Activated T-helper 2 cell treated with anti-CD3 and anti-CD28 coated beads, Interferon-gamma antibody, Interleukin-2, Interleukin-4, amounts not matched to agents 10 μg/mL and 5 μg/mL and 100 μg/mL, durations not matched to agents 14 hours and 24 hours and 36 hours (primary cell): Measurements from ENCODE around the gene LIPT1. TPM values are rescaled to one million over a fixed set of nuclear protein-coding genes. Genes with fewer than 3 reads are reported as not detected.

ENCODE experiments used
- DNase-seq: peaks from one replicate; pipeline ENCODE4 v3.0.0; 2021; ENCODE audit warnings: low spot score
- H3K27ac Mint-ChIP-seq: one replicate; pipeline ENCODE4 v1.8.0; 2021; ENCODE audit warnings: mixed read lengths
- H3K27me3 Mint-ChIP-seq: one replicate; pipeline ENCODE4 v1.8.0; 2021; ENCODE audit warnings: low read depth, mixed read lengths
- H3K36me3 Mint-ChIP-seq: one replicate; pipeline ENCODE4 v1.8.0; 2021; ENCODE audit warnings: low read depth, mixed read lengths
- H3K4me1 Mint-ChIP-seq: one replicate; pipeline ENCODE4 v1.8.0; 2021; ENCODE audit warnings: low read depth, mixed read lengths
- H3K4me3 Mint-ChIP-seq: one replicate; pipeline ENCODE4 v1.8.0; 2021; ENCODE audit warnings: low read depth, mild to moderate bottlenecking, moderate library complexity, mixed read lengths
- H3K9me3 Mint-ChIP-seq: one replicate; pipeline ENCODE4 v1.8.0; 2021; ENCODE audit warnings: mixed read lengths
- intact Hi-C: fragments of 100-400 bp; cut with micrococcal nuclease; formaldehyde crosslinking; loops from one replicate; pipeline ENCODE4 v1.15.1; 2023
- total RNA-seq: library from RNA; stranded (reverse); gene quantifications from 2 replicates; pipeline ENCODE4 v1.2.3, GENCODE V29; 2022

Gene LIPT1
- total RNA-seq, 1 donor from 2014 or later = 3.5 TPM

DNA sequence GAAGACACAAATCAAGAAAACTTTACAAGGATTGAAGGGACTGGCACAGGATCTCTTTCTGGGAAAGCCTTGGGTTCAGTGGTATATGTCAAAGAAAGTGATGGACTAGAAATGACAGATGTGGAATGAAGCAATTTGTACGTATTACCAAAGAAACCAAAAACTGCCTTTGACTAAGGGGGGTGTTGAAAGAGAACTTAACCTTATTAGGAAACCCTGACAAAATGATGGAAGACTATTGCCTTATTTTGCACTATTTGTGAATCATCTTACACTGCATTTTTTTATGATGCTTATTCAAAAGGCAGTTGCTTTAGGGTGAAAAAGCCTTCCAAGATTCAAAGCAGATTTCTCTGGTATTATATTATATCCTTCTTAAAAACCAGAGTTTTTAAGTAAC is 4.1 kb upstream of the LIPT1 start:
- H3K4me3 Mint-ChIP-seq = no peak overlapping the region

DNA sequence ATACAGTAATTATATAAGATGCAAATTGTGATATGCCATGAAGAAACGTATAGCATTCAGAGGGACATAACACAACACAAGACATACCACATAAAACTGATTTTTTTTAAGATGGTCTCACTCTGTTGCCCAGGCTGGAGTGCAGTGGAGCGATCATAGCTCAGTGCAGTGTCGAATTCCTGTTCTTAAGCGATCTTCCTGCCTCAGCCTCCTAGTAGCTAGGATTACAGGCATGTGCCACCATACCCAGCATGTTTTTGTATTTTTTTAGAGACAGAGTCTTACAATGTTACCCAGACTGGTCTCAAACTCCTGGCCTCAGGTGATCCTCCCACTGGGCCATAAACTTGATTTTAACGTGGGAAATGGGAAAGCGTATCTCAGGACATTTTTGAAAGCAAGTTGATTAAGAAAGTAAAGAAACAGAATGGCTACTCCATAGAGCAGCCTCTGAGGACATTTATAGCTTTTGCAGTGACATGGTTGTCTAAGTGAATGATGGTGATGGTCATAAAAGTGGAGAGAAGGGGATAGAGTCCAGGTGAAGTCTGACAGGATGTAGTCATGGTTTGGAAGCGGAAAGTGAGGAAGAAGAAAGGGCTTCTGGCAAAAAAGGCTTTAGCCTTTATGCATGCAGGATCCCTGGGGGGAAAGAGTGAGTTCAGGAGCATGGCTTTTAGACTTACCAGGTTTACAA is 2.4 kb upstream of the LIPT1 start:
- Mint-ChIP-seq H3K27ac (no peak overlapping the region), H3K4me3 (no peak overlapping the region), H3K4me1 (peaks cover 22% of the 10 kb centered on the region), H3K9me3 (no peaks in the 10 kb centered on the region), H3K36me3 (peaks cover 6% of the 10 kb centered on the region), H3K27me3 (no peaks in the 10 kb centered on the region)
- intact Hi-C loops = loop anchor here (10.0 kb wide), 5 partner anchors 318 to 1412 kb away; partner anchors contain the start of genes PDCL3 and REV1
- no peak for DNase-seq

More for the DNA sequence above, 4.1 kb upstream of the LIPT1 start:
- H3K4me1 Mint-ChIP-seq = peaks cover 14% of the 10 kb centered on the region
- no peaks in the 10 kb centered on the region for H3K9me3 Mint-ChIP-seq
- peaks cover 3% of the 10 kb centered on the region for H3K36me3 Mint-ChIP-seq
- DNase-seq = no peak
- intact Hi-C loops = loop anchor here (10.0 kb wide), 5 partner anchors 316 to 1414 kb away; partner anchors contain the start of genes PDCL3 and REV1
- H3K27ac Mint-ChIP-seq = no peak overlapping the region
- no peaks in the 10 kb centered on the region for H3K27me3 Mint-ChIP-seq

GRCh38 chr2:99153921-99154604 is 704 bp upstream of the LIPT1 start:
- no peaks in the 10 kb centered on the region for H3K9me3 Mint-ChIP-seq
- no peaks in the 10 kb centered on the region for H3K27me3 Mint-ChIP-seq
- peaks cover 14% of the 10 kb centered on the region for H3K36me3 Mint-ChIP-seq
- peaks cover 25% of the 10 kb centered on the region for H3K4me1 Mint-ChIP-seq
- no peak for DNase-seq
- intact Hi-C loops = loop anchor here (1.0 to 10.0 kb wide), 7 partner anchors 13 to 1411 kb away; partner anchors contain the start of genes C2orf15, EIF5B, PDCL3 and REV1
- H3K4me3 Mint-ChIP-seq = peak overlapping the region; percentile 95
- H3K27ac Mint-ChIP-seq = peak overlapping the region; percentile 89

GRCh38 chr2:99156891-99157290 is 2.1 kb downstream of the LIPT1 start:
- H3K27ac Mint-ChIP-seq = no peak overlapping the region
- no peak overlapping the region for H3K4me3 Mint-ChIP-seq
- no peaks in the 10 kb centered on the region for H3K27me3 Mint-ChIP-seq
- H3K9me3 Mint-ChIP-seq = no peaks in the 10 kb centered on the region
- peaks cover 25% of the 10 kb centered on the region for H3K4me1 Mint-ChIP-seq
- intact Hi-C loops = loop anchor here (10.0 kb wide), 5 partner anchors 322 to 1408 kb away; partner anchors contain the start of genes PDCL3 and REV1
- DNase-seq = no peak
- H3K36me3 Mint-ChIP-seq = peaks cover 22% of the 10 kb centered on the region

DNA sequence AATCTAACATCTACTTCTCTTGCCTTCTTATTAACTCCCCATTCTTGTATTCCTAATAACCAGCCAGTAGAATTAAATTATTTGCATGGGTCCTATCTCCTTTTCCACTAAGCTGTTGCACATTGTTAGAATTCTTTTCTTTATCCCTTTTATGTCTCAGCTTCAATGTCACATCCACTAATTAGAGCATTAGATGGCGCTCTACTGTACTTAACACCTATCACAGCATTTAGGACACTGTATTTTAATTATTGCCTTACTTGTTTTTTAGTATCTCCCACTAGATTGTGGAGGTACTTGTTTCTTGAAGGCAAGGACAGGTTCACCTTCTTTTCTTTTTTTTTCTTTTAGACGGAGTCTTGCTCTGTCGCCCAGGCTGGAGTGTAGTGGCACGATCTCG is 3.8 kb downstream of the LIPT1 start:
- intact Hi-C loops = loop anchor here (10.0 kb wide), 5 partner anchors 324 to 1406 kb away; partner anchors contain the start of genes PDCL3 and REV1
- H3K27me3 Mint-ChIP-seq = no peaks in the 10 kb centered on the region
- no peak overlapping the region for H3K4me3 Mint-ChIP-seq
- no peak overlapping the region for H3K27ac Mint-ChIP-seq
- peaks cover 25% of the 10 kb centered on the region for H3K4me1 Mint-ChIP-seq
- H3K36me3 Mint-ChIP-seq = peaks cover 22% of the 10 kb centered on the region
- H3K9me3 Mint-ChIP-seq = no peaks in the 10 kb centered on the region
- DNase-seq = no peak

DNA sequence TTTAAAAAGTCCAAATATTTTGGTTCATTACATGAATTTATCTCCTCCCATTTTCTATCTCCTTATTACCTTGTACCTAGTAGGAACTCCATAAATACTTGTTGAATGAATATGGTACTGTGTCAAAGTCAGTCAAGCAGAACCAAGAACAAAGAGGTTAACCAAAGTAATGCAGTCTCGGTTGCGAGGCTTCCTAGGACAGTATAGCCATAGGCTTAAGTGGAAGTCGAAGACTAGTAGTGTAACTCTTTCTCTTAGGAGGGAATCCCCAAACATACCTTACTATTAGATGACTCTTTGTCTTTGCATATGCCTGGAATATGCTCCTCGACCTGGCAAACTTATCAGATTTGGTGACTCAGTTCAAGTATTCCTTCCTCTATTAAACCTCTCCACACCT is 4.8 kb downstream of the LIPT1 start:
- intact Hi-C loops = loop anchor here (10.0 kb wide), 5 partner anchors 325 to 1405 kb away; partner anchors contain the start of genes PDCL3 and REV1
- Mint-ChIP-seq H3K36me3 (peaks cover 29% of the 10 kb centered on the region), H3K27ac (no peak overlapping the region), H3K9me3 (no peaks in the 10 kb centered on the region), H3K4me1 (peaks cover 17% of the 10 kb centered on the region), H3K4me3 (no peak overlapping the region), H3K27me3 (no peaks in the 10 kb centered on the region)
- DNase-seq = no peak

GRCh38 chr2:99166218-99166617 is 11.5 kb downstream of the LIPT1 start:
- H3K4me3 Mint-ChIP-seq = no peak overlapping the region
- peaks cover 48% of the 10 kb centered on the region for H3K36me3 Mint-ChIP-seq
- H3K27ac Mint-ChIP-seq = no peak overlapping the region
- intact Hi-C loops = no loop called here
- H3K9me3 Mint-ChIP-seq = no peaks in the 10 kb centered on the region
- no peaks in the 10 kb centered on the region for H3K27me3 Mint-ChIP-seq
- DNase-seq = no peak
- H3K4me1 Mint-ChIP-seq = peaks cover 16% of the 10 kb centered on the region

DNA sequence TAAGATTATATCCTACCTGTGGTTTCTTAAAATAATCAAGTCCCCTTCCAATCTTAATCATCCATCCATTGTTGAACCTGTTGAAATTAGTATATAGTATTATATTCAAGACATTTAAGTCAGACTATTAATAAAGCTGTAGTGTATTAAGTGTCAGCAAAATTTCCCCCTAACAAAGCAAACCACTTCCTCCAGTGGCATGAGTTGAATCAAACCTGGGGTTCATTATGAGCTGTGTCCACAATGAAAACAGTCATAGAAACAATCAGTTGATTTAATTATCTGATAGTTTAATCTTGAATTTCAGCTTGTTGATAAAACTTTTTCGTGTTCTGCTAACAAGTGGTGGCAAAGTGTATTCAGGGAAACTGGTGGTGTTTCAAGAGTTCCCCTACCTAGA is 14.8 kb downstream of the LIPT1 start:
- H3K36me3 Mint-ChIP-seq = peaks cover 54% of the 10 kb centered on the region
- no peak overlapping the region for H3K27ac Mint-ChIP-seq

GRCh38 chr2:99171377-99172140 is 16.8 kb downstream of the LIPT1 start:
- H3K4me3 Mint-ChIP-seq = no peak overlapping the region
- H3K4me1 Mint-ChIP-seq = peaks cover 25% of the 10 kb centered on the region
- intact Hi-C loops = no loop called here
- DNase-seq = no peak
- H3K27ac Mint-ChIP-seq = no peak overlapping the region
- no peaks in the 10 kb centered on the region for H3K27me3 Mint-ChIP-seq
- H3K36me3 Mint-ChIP-seq = peaks cover 48% of the 10 kb centered on the region
- no peaks in the 10 kb centered on the region for H3K9me3 Mint-ChIP-seq

More for the DNA sequence above, 14.8 kb downstream of the LIPT1 start:
- DNase-seq = no peak
- intact Hi-C loops = no loop called here
- H3K27me3 Mint-ChIP-seq = no peaks in the 10 kb centered on the region
- no peaks in the 10 kb centered on the region for H3K9me3 Mint-ChIP-seq
- H3K4me1 Mint-ChIP-seq = peaks cover 19% of the 10 kb centered on the region
- H3K4me3 Mint-ChIP-seq = no peak overlapping the region

GRCh38 chr2:99180755-99181623 is 26.2 kb downstream of the LIPT1 start, which contains the start of the genes MITD1 and MRPL30:
MITD1 (minus strand) TSS chr2:99181058; CDS start chr2:99180981, 77 bp downstream.
MRPL30 (plus strand) TSS chr2:99181184; CDS start chr2:99186204, 5,020 bp downstream.
- no peaks in the 10 kb centered on the region for H3K9me3 Mint-ChIP-seq
- intact Hi-C loops = loop anchor here (1.0 to 5.0 kb wide), 4 partner anchors 26 to 309 kb away; partner anchors contain the start of genes REV1 and TXNDC9
- peaks cover 19% of the 10 kb centered on the region for H3K36me3 Mint-ChIP-seq
- H3K4me1 Mint-ChIP-seq = peaks cover 34% of the 10 kb centered on the region
- DNase-seq = peak; percentile 88
- H3K27ac Mint-ChIP-seq = peak within 1 kb of the TSS; percentile 91
- peak within 1 kb of the TSS; percentile 96 for H3K4me3 Mint-ChIP-seq
- H3K27me3 Mint-ChIP-seq = no peaks in the 10 kb centered on the region

DNA sequence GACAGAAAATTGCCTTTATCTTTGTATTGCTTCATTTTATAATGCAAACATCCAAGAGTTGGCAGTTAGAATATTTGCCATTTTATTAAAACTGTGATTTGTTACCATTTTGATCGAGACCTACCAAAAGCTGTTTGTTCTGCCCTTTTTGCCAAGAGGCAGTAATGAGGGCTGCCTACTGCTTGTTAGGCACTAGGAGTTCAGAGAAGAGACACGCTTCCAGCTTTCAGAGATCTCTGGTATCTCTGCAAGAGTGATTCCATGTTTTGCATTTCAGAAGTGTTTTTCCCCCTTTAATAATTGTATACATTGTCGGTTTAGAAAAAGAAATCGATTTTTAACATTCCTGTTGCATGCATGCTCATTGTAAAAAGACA is 26.8 kb downstream of the LIPT1 start:
- peaks cover 19% of the 10 kb centered on the region for H3K36me3 Mint-ChIP-seq
- H3K27ac Mint-ChIP-seq = peak overlapping the region; percentile 91
- no peak for DNase-seq
- peak overlapping the region; percentile 96 for H3K4me3 Mint-ChIP-seq
- H3K4me1 Mint-ChIP-seq = peaks cover 34% of the 10 kb centered on the region
- no peaks in the 10 kb centered on the region for H3K9me3 Mint-ChIP-seq
- no peaks in the 10 kb centered on the region for H3K27me3 Mint-ChIP-seq
- intact Hi-C loops = loop anchor here (1.0 to 5.0 kb wide), 4 partner anchors 26 to 309 kb away; partner anchors contain the start of genes REV1 and TXNDC9
